ENCODE measurements around the gene NPC1.
"Not testable (repeated sequence)": the region's sequence is repeated elsewhere in the genome, so short reads cannot be mapped to it uniquely, and the experiment has no call there.

The NPC1 gene

DNA sequence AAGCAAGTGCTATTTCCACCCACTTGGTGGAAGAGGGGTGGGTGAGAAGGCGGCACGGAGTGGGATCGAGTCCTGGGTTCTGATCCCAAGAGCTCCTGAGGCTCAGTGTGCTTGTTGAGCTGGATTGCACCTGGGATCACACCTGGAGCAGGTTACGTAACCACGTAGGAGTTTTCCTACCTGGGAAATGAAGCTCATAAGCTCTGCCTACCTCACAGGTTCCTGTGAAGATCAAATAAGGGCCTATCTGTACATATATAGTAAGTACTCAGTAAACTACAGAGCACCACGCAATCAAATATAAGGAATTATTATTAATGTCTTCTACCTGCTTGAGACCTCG is 11.0 kb downstream of the NPC1 start:
- no peak for DNase-seq (ENCODE audit: low read depth)

DNA sequence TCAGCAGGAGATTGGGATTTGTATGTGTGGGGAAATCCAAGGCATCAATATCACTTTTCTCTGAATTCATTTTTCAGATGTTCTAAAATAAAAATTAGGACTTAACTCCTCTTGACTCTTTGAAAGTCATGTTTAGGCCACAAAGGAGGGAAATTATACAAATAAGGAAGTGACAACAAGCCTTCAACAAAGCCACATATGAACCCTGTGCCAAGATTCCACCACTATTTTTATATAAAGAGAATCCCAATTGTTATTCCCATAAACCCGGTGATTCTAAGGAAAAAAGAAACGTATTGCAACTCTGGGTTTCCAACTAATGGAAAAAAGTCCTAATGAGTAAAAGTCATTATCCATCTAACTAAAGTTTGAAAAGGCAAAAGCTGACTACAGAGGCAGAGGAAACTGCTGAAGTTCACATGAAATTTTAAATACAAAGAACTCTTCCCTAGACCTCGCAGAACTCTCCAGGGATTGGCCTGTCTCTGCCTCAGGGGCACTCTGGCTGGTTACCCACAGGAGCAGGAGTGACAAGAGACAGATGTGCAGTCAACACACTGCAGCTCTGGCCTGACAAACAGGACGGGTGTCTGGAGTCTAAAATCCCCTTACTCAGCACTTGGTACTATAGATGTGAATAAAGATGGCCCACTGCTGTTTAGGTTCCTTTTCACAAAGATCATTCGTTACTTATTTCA is 11.5 kb downstream of the NPC1 start:
- no peak for DNase-seq (ENCODE audit: low read depth)

DNA sequence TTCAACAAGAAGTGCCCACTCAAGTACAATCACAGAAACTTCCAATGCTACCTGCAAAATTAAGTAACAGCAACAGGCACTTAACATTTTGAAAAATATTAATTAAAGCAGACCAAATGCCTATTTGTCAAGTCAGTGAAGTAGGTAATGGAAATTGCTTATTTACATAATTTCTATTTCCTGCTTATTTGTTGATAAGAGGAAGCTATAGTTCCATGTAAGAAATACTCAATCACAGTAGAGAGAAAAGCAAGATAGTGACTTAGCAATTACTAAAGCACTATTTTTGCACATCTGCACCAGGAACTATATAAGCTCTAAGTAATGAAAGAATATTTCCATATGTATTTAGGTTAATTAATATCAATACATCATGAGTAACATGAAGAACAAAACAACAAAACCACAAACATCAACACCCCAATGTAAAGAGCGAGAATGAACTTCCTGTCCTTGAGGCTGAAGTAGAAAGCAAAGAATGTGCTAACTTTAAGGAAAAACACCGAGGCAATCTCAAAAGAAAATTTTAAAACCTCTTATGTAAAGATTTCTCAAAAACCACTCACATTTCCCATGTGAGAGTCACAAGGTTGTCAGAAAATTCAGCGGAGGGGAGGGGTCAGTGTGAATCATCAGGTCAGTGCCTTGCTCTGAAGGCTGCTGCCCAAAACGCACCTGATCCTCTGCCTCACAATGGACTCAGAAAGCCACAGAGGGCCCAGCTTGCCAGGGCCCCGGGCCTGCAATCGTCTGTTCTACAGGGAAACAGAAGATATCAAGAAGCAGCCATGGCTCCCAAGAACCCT is 12.5 kb downstream of the NPC1 start:
- DNase-seq (ENCODE audit: low read depth) = peak; percentile 19

DNA sequence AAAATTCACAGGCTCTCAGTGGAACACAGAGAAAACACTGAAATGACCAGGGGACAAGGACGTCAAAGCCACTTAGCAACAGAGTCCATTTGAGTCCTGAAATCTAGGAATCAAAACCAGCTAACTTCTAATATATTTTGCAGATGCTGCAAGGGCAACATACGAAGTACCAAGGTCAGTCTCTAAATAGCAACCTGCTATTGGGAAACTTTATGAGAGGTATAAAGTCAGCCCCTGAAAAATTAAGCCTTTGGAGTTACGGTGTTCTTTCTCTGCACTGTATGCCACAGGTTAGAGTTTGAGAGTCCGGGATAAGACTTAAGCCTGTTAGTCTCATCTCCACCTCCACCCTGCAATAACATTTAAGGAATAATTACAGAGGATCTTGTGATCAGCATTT is 13.3 kb downstream of the NPC1 start:
- no peak for DNase-seq (ENCODE audit: low read depth)

DNA sequence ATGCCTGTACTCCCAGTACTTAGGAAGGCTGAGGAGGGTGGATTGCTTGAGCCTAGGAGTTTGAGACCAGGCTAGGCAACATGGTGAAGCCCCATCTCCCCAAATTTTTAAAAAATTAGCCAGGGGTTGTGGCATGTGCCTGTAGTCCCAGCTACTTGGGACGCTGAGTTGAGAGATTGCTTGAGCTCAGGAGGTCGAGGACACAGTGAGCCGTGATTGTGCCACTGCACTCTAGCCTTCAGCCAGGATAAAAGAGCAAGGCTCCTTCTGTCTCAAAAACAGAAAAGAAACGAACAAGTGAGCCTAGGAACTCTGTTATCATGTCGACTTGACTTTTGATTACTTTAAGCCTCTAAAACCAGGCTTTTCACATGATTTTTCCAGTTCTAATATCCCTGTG is 13.7 kb downstream of the NPC1 start:
- DNase-seq (ENCODE audit: low read depth) = no peak

DNA sequence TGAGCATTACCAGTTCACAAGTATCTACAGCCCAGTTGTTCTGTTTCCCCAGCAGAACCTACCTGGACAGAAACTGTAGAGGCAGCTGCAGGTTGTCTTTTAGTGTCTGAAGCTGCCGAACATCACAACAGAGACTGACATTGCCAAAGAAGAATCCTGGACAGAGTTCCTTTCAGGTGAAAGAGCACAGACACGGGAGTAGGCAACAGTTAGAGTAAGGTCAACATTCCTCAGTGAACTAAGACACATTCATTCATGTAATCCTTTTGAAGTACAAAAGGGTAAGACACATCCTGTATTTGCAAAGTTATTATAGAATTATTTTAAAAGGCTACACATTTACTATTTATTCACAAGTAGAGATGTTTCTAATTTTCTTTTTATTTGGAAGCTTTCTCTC is 14.3 kb downstream of the NPC1 start:
- DNase-seq (ENCODE audit: low read depth) = no peak

DNA sequence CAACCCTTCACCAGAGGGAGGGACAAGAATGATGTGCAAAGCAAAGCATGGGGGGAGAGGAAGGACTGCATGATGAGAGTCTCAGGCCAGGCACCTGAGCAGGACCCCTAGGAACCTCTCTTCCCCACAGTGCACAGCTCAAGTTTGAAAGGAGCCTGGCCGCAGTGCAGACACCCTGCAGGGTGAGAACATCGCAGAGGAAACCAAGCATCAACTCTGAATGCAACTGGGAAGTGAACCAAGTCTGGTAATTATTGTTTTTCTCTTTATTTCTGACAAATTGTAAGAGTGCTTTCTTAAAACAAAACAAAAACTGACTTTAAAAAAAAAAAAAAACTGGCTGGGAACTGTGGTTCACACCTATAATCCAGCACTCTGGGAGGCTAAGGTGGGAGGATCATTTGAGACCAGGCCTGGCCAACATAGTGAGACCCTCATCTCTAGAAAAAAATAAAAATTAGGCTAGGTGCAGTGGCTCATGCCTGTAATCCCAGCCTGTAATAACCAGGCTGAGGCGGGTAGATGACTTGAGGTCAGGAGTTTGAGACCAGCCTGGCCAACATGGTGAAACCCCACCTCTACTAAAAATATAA is 15.3 kb downstream of the NPC1 start:
- no peak for DNase-seq (ENCODE audit: low read depth)

DNA sequence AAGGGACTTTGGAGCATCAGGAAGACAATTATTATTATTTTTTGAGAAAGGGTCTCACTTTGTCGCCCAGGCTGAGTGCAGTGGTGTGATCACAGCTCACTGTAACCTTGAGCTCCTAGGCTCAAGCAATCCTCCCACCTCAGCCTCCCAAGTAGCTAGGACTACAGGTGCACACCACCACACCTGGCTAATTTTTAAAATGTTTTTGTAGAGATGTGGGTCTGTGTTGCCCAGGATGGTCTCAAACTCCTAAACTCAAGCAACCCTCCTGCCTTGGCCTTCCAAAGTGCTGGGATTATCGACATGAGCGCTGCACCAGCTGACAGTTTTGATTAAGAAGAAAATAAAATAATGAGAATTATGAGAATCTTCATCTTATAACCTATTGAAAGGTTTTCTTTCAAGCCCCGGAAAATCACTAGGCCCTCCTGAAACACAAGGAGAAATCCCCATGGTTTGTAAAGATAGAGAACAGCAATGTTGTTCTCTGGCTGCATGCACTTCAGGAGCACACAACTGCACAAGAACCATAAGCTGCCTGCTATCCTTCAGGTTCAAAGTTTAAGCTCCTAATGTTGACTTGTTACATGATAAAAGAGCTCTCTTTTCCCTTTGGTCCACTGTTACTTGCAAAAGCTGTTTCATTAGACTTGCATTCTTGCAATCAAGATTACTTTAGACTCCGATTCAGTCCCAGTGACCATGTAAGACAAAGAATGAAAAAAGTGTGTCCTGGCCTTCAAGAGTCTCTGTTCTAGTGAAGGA is 16.8 kb downstream of the NPC1 start:
- DNase-seq (ENCODE audit: low read depth) = no peak

DNA sequence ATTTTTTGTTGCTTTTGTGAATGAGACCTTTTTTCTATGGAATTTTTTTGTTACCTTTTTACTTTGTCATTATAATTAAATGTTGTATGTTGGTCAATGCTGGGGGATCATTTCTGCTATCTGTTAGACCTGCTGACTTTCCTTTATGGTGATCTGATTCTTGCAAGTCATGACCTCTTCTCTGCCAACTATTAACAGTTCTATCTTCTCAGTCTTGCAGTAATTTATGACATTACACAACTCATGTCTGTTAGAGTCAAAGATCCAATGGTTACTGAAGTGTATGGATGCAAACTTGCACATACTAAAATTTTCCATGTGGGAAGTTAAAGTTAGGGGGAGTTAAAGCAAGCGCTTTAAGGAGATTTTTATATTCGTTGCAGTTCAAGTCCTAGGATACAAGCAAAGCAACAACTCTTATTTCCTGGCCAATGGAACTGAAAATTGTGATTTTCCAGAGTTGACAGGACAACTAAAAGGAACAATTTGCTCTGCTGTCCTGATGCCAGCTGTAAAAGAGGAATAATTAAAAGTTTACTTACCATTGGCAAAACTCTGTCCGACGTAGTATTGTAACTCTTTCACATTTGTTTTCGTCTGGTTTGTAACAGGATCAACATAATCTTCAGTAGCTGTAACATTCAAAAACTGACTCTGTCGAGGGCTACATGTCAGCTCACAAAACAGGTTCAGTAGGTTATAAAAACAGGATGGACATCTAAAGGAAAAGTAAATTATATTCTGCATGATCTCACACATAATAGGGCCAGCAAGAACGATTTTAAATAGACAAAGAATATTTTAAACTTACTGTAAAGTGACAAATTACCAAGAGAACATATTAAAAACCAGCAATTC is 17.8 kb downstream of the NPC1 start:
- no peak for DNase-seq (ENCODE audit: low read depth)

DNA sequence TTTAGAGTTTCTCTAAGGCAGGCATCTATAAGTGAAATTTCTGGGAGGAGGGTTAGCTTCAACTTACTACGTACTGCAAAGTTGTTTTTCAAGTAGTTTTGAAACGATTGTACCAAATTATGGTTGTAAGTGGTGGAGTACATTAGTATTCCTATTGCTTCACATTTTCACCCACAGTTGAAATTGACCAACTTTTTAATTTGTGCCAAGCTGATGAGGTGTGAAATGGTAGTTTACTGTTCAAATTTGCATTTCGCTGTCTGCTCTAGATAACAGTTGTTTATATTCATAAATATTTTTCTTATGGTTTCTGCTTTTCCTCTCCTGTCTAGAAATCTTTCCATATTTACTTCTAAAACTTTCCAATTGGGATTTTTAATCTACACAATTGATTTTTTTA is 18.6 kb downstream of the NPC1 start:
- no peak for DNase-seq (ENCODE audit: low read depth)

DNA sequence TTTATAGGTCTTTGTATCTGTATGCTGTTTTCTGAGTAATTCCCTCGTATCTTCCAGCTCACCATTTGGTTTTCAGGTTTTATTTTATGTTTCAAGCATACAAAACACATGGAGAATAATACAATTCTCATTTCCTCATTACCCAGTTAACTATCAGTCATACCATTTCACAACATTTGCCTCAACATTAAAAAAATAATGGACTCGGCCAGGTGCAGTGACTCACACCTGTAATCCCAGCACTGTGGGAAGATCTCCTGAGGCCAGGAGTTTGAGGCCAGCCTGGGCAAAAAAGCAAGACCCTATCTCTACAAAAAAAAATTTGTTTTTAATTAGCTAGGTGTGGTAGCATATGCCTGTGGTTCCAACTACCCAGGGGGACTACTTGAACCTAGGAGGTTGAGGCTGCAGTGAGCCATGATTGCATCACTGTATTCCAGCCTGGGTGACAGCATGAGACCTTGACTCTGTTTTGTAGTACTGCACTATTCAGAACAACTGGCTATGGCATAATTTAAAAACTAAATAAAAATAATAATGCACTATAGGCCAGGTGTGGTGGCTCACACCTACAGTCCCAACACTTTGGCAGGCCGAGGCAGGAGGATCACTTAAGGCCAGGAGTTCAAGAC is 20.3 kb downstream of the NPC1 start:
- no peak for DNase-seq (ENCODE audit: low read depth)

DNA sequence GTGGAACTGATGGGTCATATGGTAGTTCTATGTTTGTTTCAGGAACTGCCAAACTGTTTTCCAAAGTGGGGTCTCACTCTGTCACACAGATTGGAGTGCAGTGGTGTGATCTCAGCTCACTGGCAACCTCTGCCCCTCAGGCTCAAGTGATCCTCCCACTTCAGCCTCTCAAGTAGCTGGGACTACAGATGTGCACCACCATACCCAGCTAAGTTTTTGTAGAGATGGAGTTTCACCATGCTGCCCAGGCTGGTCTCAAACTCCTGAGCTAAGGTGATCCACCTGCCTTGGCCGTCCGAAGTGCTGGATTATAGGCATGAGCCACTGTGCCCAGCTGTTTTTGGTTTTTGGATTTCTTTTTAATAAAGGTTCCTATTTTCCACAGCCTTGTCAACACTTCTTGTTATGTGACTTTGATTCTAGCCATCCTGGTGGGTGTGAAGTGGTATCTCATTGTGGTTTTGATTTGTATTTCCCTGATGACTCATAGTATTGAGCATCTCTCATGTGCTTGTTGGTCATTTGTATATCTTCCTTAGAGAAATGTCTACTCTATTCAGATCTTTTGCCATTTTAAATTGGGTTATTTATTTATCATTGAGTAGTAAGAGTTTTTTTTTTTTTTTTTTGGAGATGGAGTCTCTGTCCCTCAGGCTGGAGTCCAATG is 22.8 kb downstream of the NPC1 start:
- peak; percentile 13 for DNase-seq (ENCODE audit: low read depth)

DNA sequence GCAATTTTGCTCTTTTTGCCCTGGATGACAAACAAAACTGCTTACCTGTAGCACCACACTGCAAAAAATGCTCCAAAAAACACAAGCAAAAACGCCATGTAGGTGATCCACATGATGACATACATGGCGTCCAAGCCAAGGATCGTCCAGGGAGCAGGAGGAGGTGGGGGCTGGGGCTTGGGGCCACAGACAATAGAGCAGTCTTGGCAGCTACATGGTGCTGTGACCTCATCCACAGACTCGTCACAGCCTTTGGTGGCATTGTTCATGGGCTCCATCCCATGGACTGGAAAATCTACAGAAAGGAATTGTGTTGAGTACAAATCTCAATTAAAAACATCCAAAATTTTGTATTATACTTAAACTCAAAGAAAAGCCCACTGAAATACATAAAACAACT is 26.1 kb downstream of the NPC1 start:
- DNase-seq (ENCODE audit: low read depth) = no peak

DNA sequence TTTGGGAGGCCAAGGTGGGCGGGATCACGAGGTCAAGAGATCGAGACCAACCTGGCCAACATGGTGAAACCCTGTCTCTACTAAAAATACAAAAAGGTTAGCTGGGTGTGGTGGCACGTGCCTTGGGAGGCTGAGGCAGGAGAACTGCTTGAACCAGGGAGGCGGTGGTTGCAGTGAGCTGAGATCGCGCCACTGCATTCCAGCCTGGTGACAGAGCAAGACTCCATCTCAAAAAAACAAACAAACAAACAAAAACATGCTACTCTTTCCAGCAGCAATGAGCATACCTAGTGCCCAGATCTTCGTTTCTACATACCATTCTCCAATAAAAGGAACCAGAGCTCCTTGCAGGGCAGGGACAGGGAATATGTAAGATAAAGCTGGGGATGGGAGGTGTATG is 28.8 kb downstream of the NPC1 start:
- not testable (repeated sequence) for DNase-seq (ENCODE audit: low read depth)

DNA sequence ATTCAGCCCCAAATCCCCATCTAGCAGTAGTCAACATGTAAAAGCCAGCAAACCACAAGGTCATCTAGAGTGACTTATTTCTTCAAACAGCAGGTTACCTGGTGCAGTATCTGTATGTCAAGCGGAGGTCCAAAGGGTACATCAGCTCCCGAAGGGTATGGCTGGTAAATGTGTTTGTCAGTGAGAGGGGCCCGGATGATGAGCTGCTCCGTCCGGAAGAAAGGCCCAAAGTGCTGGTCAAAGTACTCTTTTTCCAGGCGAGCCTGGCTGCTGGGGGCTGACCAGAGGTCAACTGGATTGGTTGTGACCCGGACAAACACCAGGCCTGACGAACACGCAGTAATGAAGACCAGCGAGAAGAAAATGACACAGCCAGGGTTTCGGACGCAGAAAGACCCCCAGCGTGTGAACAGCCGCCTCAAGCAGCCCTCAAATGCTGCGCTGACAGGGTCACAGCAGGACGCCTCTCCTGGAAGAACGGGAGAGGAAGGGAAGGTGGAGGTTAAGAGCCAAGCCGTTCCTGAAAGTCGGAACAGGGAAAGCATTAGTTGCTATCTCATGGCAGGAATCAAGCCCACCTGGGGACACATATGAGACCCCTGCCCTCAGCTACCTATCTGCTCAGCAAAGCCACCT is 30.0 kb downstream of the NPC1 start:
- no peak for DNase-seq (ENCODE audit: low read depth)

DNA sequence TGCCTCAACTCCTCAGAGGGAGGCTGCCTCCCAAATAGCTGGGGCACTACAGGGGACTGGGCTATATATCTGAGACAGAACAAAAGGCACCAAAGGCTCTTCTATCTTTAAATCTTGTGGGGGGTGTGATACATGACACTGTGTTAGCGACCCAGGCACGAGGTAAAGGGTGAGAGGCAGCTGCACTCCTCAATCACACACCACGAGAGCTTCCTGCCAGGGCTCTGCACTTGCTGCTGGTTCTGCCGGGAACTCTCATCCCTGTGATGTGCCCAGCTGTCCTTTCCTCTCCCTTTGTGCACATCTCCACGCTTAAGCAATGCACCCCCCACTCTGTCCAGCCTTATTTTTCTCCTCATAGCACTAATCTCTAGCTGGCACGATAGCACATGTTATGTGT is 32.4 kb downstream of the NPC1 start:
- no peak for DNase-seq (ENCODE audit: low read depth)

DNA sequence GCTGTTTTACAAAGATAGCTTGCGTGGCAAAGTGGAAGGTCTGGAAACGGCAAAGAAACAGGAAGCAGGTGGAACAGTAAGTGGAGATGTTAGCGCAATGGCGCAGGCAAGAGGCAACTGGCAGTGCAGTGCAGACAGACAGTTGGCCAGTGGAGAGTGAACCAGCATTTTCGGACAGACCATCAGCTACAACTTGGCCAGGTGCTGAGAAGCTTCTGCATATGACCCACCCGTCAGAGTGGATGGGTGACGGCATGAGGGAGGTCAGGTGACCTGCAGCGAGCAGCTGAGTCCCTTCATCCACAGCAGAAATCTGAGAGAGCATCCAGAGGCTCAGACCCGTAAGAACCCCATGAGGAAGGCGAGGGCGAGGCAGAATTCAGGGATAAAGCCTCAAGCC is 33.8 kb downstream of the NPC1 start:
- DNase-seq (ENCODE audit: low read depth) = no peak

DNA sequence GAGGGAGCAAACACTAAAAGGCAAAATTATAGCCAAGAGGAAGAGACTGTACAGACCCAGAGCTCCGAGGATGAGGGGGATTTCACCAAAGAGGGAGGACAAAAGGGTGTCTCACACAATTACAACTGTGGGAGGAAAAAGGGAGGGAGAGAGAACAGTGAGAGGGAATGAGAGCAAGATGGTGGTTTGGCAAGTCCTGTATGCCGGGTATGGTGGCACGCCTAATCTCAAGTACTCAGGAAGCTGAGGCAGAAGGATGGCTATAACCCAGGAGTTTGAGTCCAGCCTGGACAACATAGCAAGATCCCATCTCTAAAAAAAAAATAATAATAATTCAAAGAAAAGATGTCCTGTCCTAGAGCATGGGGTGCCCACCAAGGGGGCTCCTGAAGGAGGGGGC is 34.3 kb downstream of the NPC1 start:
- DNase-seq (ENCODE audit: low read depth) = no peak

DNA sequence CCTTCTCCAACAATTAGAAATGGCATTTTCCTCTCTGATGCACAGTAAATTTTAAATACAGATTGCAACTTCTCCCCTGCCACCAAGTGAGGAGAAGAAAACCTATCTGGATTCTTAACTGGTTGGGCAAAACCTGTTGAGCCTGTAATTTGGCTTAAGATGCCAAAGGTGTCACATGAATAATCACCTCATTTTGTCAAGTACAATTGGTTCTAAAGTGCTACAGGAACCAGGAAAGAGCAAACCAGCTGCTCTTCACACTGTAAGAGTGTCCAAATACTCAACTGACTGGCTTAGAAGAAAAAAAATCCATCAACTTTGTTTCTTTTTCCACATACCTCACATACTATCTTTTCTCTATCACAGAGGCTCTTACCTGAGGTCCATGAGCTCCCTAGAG is 35.4 kb downstream of the NPC1 start:
- DNase-seq (ENCODE audit: low read depth) = no peak

DNA sequence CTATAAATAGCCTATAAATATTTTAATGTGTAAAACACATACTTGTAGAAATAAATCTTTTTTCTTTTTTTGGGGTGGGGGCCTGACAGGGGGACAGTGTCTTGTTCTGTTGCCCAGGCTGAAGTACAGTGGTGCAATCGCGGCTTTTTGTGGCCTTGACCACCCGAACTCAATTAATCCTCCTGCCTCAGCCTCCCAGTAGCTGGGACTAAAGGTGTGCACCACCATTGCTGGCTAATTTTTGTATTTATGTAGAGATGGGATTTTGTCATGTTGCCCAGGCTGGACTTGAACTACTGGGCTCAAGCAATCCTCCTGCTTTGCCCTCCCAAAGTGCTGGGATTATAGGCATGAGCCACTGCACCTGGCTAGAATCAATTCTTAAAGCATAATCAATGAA is 37.6 kb downstream of the NPC1 start:
- no peak for DNase-seq (ENCODE audit: low read depth)

All from activated gamma-delta T cell treated with anti-CD3 and anti-CD28 coated beads, Interleukin-2, amount 50 U/mL, for 16 hours (primary cell).